Ovary (tissue), 3 donors: ENCODE measurements around the gene SDHAF1.

Experiments used
- CTCF ChIP-seq, 3 donors: fragments of 450-650 bp in 2 of 3; fragments of 200-600 bp in 1 of 3; IDR thresholded peaks; one replicate each; pipeline versions ENCODE4 v1.5.1 to v1.8.0; 2016 to 2022; ENCODE audit warnings: antibody characterized with exemption in 3 of 3, mild to moderate bottlenecking in 1 of 3
- POLR2A ChIP-seq: fragments of 450-650 bp; IDR thresholded peaks from one replicate; pipeline ENCODE4 v1.6.1; 2017; ENCODE audit warnings: antibody characterized with exemption, mild to moderate bottlenecking, moderate library complexity
- donor health status: DM: no; HTN: no; CAD: no.

- TF ChIP-seq POLR2A (no peak), CTCF (IDR thresholded peaks at IDR 0.05) (no peak)
Observed at GRCh38 chr19:36003284-36003683, 8.3 kb downstream of the SDHAF1 start.
